A673 (cell line): ENCODE results near the gene NEMP2. TPM values are rescaled to one million over a fixed set of nuclear protein-coding genes. Genes with fewer than 3 reads are reported as not detected.

Source experiments
- BruUV-seq: library from RNA; stranded (reverse); fragments of 400-500 nt; replicated peaks from 2 replicates; lab custom pipeline; 2021; lab: Mats Ljungman, UMichigan
- CTCF ChIA-PET: fragments of 300-600 bp; sonication (Branson Sonifier 250); formaldehyde crosslinking; loops from one replicate; lab custom pipeline; 2022; ENCODE audit warnings: antibody characterized with exemption; lab: Charles Lee
- POLR2A ChIA-PET: fragments of 300-600 bp; sonication (Branson Sonifier 250); formaldehyde crosslinking; loops from one replicate; lab custom pipeline; 2022; ENCODE audit warnings: antibody characterized with exemption; ENCODE audit not compliant: low non-redundant PET; lab: Charles Lee
- DNase-seq: peaks from one replicate; pipeline ENCODE4 v3.0.0-alpha.2; 2015; ENCODE audit warnings: low spot score
- H3K27ac ChIP-seq: fragments of 200-600 bp; sonication (generic); 2 replicates; pipeline ENCODE4 v1.5.1; 2016; ENCODE audit warnings: mixed run types, low read depth, mild to moderate bottlenecking, mixed read lengths, antibody characterized with exemption, low read length; ENCODE audit not compliant: poor library complexity, severe bottlenecking
- H3K27me3 ChIP-seq: fragments of 200-600 bp; sonication (generic); replicated peaks from 2 replicates; pipeline ENCODE4 v1.6.1; 2017; ENCODE audit warnings: mixed run types, low read depth, mild to moderate bottlenecking, mixed read lengths, antibody characterized with exemption, low read length; ENCODE audit not compliant: insufficient read depth, poor library complexity
- H3K36me3 ChIP-seq: fragments of 200-600 bp; sonication (generic); 2 replicates; pipeline ENCODE4 v1.6.1; 2016; ENCODE audit warnings: mixed run types, mild to moderate bottlenecking, mixed read lengths, antibody characterized with exemption, low read length; ENCODE audit not compliant: insufficient read depth, poor library complexity, severe bottlenecking
- H3K4me1 ChIP-seq: fragments of 200-600 bp; sonication (generic); 2 replicates; pipeline ENCODE4 v1.6.1; 2017; ENCODE audit warnings: mixed run types, mild to moderate bottlenecking, mixed read lengths, antibody characterized with exemption, low read length; ENCODE audit not compliant: insufficient read depth, poor library complexity, severe bottlenecking
- H3K4me3 ChIP-seq: fragments of 200-600 bp; sonication (generic); 2 replicates; pipeline ENCODE4 v1.5.1; 2016; ENCODE audit warnings: low read depth, mixed run types, mild to moderate bottlenecking, mixed read lengths, low read length; ENCODE audit not compliant: poor library complexity, severe bottlenecking
- H3K9me3 ChIP-seq: fragments of 200-600 bp; sonication (generic); 2 replicates; pipeline ENCODE4 v1.6.1; 2016; ENCODE audit warnings: mixed run types, low read depth, mild to moderate bottlenecking, mixed read lengths, antibody characterized with exemption, low read length; ENCODE audit not compliant: poor library complexity, severe bottlenecking
- CTCF ChIP-seq: fragments of 300-800, 200-600 bp; sonication (generic); conservative IDR thresholded peaks from 2 replicates; pipeline ENCODE4 v1.5.1; 2017; ENCODE audit warnings: low read depth, mild to moderate bottlenecking, antibody characterized with exemption, low read length, moderate library complexity, mixed read lengths
- EZH2 ChIP-seq: fragments of 200-600 bp; sonication (generic); IDR thresholded peaks from 2 replicates; pipeline ENCODE4 v1.6.1; 2017; ENCODE audit warnings: borderline replicate concordance, low read depth, mild to moderate bottlenecking, mixed read lengths, antibody characterized with exemption, low read length; ENCODE audit not compliant: poor library complexity, severe bottlenecking
- intact Hi-C: fragments of 100-400 bp; cut with micrococcal nuclease; formaldehyde crosslinking; loops from one replicate; pipeline ENCODE4 v1.10.0; 2022; ENCODE audit not compliant: unreplicated experiment
- total RNA-seq: library from RNA; stranded (reverse); gene quantifications from 2 replicates; pipeline ENCODE4 v1.2.3, GENCODE V29; 2021

NEMP2 gene
- total RNA-seq, 1 experiment from 2014 or later: 12.6 TPM

- DNase-seq: no peak
- POLR2A ChIA-PET: no interaction called here
- no peak overlapping the region for H3K4me3 ChIP-seq
- H3K4me1 ChIP-seq: no peaks in the 10 kb centered on the region
- intact Hi-C loops: loop anchor here (10.0 kb wide), 1 partner anchor 185 kb away; no protein-coding TSS in a partner anchor
- H3K9me3 ChIP-seq: no peaks in the 10 kb centered on the region
- no peak for TF ChIP-seq EZH2
- TF ChIP-seq CTCF: no peak
- CTCF ChIA-PET: no interaction called here
- peaks cover 3% of the 10 kb centered on the region for H3K36me3 ChIP-seq
- no peaks in the 10 kb centered on the region for H3K27me3 ChIP-seq
- no TSS peak for BruUV-seq
- H3K27ac ChIP-seq: no peak overlapping the region
Observed at GRCh38 chr2:190519975-190520767, 14.4 kb downstream of the NEMP2 start.

- BruUV-seq: no TSS peak
- no peak overlapping the region for H3K4me3 ChIP-seq
- peaks cover 3% of the 10 kb centered on the region for H3K36me3 ChIP-seq
- ChIA-PET CTCF (no interaction called here), POLR2A (no interaction called here)
- intact Hi-C loops: loop anchor here (10.0 kb wide), 1 partner anchor 183 kb away; no protein-coding TSS in a partner anchor
- H3K9me3 ChIP-seq: no peaks in the 10 kb centered on the region
- no peaks in the 10 kb centered on the region for H3K27me3 ChIP-seq
- no peak for DNase-seq
- H3K4me1 ChIP-seq: no peaks in the 10 kb centered on the region
- TF ChIP-seq CTCF (no peak), EZH2 (no peak)
- no peak overlapping the region for H3K27ac ChIP-seq
Observed at GRCh38 chr2:190517468-190517867, 17.1 kb downstream of the NEMP2 start.

GRCh38 chr2:190515687-190516086, 18.8 kb downstream of the NEMP2 start:
- no TSS peak for BruUV-seq
- POLR2A ChIA-PET: no interaction called here
- no peak for DNase-seq
- CTCF ChIA-PET: no interaction called here
- peaks cover 3% of the 10 kb centered on the region for H3K36me3 ChIP-seq
- no peaks in the 10 kb centered on the region for H3K9me3 ChIP-seq
- no peak overlapping the region for H3K4me3 ChIP-seq
- H3K27me3 ChIP-seq: no peaks in the 10 kb centered on the region
- TF ChIP-seq CTCF (no peak), EZH2 (no peak)
- H3K27ac ChIP-seq: no peak overlapping the region
- no peaks in the 10 kb centered on the region for H3K4me1 ChIP-seq
- intact Hi-C loops: loop anchor here (10.0 kb wide), 1 partner anchor 181 kb away; no protein-coding TSS in a partner anchor
